Measurements from ENCODE around the gene ZNF205.

- TF ChIP-seq EP300 (IDR thresholded peaks at IDR 0.05) (no peak), POLR2AphosphoS5 (IDR thresholded peaks at IDR 0.05) (no peak), POLR2A (IDR thresholded peaks at IDR 0.05; ENCODE audit: low read depth) (no peak)
- TF ChIP-seq, protein P1, sequence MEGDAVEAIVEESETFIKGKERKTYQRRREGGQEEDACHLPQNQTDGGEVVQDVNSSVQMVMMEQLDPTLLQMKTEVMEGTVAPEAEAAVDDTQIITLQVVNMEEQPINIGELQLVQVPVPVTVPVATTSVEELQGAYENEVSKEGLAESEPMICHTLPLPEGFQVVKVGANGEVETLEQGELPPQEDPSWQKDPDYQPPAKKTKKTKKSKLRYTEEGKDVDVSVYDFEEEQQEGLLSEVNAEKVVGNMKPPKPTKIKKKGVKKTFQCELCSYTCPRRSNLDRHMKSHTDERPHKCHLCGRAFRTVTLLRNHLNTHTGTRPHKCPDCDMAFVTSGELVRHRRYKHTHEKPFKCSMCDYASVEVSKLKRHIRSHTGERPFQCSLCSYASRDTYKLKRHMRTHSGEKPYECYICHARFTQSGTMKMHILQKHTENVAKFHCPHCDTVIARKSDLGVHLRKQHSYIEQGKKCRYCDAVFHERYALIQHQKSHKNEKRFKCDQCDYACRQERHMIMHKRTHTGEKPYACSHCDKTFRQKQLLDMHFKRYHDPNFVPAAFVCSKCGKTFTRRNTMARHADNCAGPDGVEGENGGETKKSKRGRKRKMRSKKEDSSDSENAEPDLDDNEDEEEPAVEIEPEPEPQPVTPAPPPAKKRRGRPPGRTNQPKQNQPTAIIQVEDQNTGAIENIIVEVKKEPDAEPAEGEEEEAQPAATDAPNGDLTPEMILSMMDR (IDR thresholded peaks at IDR 0.05): no peak
Observed at GRCh38 chr16:3084969-3085670, 27.3 kb upstream of the ZNF205 start.
